ENCODE measurements around the gene SDK1. TPM values are rescaled to one million over a fixed set of nuclear protein-coding genes. Genes with fewer than 3 reads are reported as not detected.

The SDK1 gene
- total RNA-seq, 1 experiment from 2014 or later: 7.1 TPM

DNA sequence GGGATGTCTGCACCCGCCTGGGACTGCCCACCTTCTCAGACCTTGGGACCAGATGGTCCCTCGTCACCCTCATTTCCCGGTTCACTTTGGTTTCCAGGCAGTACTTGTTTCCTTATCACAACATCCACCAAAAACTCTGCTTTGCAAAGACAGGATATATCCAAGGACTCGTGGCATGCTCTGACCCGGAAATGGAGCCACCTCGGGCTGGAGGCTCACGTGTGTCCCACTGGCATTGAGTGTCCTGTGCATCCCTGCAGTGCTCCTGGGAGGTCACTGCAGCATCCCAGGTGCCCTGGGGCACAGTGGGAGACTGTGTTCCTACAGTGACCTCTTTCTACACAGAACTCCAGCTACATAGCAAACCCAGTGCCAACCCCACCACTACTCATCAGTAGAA, 769.2 kb downstream of the SDK1 start:
- CTCF ChIA-PET: no interaction called here
- Mint-ChIP-seq H3K27me3 (ENCODE audit: insufficient read depth, unreplicated experiment) (no peaks in the 10 kb centered on the region), H3K4me1 (ENCODE audit: low read depth, unreplicated experiment) (no peaks in the 10 kb centered on the region), H3K36me3 (ENCODE audit: insufficient read depth, unreplicated experiment) (no peaks in the 10 kb centered on the region), H3K27ac (ENCODE audit: unreplicated experiment) (no peak overlapping the region), H3K9me3 (ENCODE audit: unreplicated experiment) (no peaks in the 10 kb centered on the region), H3K4me3 (ENCODE audit: unreplicated experiment) (no peak overlapping the region)
- Histone ChIP-seq H3K4me1 (no peaks in the 10 kb centered on the region), H3K27me3 (replicated peaks; ENCODE audit: control insufficient read depth, insufficient read depth, low read length) (no peaks in the 10 kb centered on the region), H3K9me3 (no peaks in the 10 kb centered on the region), H3K36me3 (ENCODE audit: control insufficient read depth, insufficient read depth, low read length) (no peaks in the 10 kb centered on the region), H3K4me3 (ENCODE audit: low read depth, low read length) (no peak overlapping the region)
- POLR2A ChIA-PET: no interaction called here
- no peak for DNase-seq
- BruUV-seq (replicated peaks): no TSS peak
- intact Hi-C loops (cut with micrococcal nuclease; ENCODE audit: unreplicated experiment): no loop called here
- TF ChIP-seq, protein P1, sequence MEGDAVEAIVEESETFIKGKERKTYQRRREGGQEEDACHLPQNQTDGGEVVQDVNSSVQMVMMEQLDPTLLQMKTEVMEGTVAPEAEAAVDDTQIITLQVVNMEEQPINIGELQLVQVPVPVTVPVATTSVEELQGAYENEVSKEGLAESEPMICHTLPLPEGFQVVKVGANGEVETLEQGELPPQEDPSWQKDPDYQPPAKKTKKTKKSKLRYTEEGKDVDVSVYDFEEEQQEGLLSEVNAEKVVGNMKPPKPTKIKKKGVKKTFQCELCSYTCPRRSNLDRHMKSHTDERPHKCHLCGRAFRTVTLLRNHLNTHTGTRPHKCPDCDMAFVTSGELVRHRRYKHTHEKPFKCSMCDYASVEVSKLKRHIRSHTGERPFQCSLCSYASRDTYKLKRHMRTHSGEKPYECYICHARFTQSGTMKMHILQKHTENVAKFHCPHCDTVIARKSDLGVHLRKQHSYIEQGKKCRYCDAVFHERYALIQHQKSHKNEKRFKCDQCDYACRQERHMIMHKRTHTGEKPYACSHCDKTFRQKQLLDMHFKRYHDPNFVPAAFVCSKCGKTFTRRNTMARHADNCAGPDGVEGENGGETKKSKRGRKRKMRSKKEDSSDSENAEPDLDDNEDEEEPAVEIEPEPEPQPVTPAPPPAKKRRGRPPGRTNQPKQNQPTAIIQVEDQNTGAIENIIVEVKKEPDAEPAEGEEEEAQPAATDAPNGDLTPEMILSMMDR (IDR thresholded peaks at IDR 0.05; ENCODE audit: insufficient read depth in 1 of 2, low read depth in 1 of 2, low read length in 1 of 2, severe bottlenecking in 1 of 2, unreplicated experiment in 1 of 2): no peak

DNA sequence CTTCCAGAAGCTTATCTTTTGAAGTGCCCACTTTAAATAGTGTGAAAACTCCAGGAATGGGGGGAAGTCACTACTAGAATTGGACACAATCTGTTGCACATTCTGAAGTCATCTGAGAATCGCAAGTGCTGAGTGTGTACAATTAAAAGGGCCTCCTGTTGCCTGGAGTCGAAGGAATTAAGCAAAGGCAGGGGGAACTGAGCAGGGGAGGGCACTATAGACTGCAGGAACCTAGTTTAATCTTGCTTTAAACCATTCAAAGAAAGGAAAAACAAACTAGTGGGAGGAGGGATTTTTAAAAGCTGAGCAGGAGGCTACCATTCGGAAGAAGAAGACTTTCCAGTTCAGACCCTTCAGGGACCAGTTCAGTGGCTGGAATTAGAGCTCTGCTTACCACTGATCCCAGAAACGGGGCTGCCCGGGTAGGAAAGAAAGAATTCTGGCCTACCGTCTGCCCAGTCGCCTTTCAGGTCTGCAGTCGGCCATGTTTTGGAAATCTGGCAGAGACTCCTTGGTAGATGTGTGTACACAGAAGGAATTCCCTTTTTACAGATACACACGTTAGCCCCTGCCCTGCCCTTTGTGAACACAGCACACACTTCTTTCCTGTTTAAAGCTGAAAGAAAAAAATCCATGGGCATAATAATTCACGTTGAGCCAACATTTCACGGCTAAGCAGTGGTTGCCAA, 770.5 kb downstream of the SDK1 start:
- BruUV-seq (replicated peaks): no TSS peak
- CTCF ChIA-PET: no interaction called here
- Histone ChIP-seq H3K4me1 (no peaks in the 10 kb centered on the region), H3K27me3 (replicated peaks; ENCODE audit: control insufficient read depth, insufficient read depth, low read length) (no peaks in the 10 kb centered on the region), H3K4me3 (ENCODE audit: low read depth, low read length) (no peak overlapping the region), H3K36me3 (ENCODE audit: control insufficient read depth, insufficient read depth, low read length) (no peaks in the 10 kb centered on the region), H3K9me3 (no peaks in the 10 kb centered on the region)
- intact Hi-C loops (cut with micrococcal nuclease; ENCODE audit: unreplicated experiment): no loop called here
- POLR2A ChIA-PET: no interaction called here
- no peak for DNase-seq
- H3K4me1 Mint-ChIP-seq (ENCODE audit: low read depth, unreplicated experiment): no peaks in the 10 kb centered on the region
- H3K27me3 Mint-ChIP-seq (ENCODE audit: insufficient read depth, unreplicated experiment): no peaks in the 10 kb centered on the region
- H3K27ac Mint-ChIP-seq (ENCODE audit: unreplicated experiment): no peak overlapping the region
- TF ChIP-seq, protein P1 (IDR thresholded peaks at IDR 0.05; ENCODE audit: insufficient read depth in 1 of 2, low read depth in 1 of 2, low read length in 1 of 2, severe bottlenecking in 1 of 2, unreplicated experiment in 1 of 2): no peak
- no peak overlapping the region for H3K4me3 Mint-ChIP-seq (ENCODE audit: unreplicated experiment)
- H3K9me3 Mint-ChIP-seq (ENCODE audit: unreplicated experiment): no peaks in the 10 kb centered on the region
- no peaks in the 10 kb centered on the region for H3K36me3 Mint-ChIP-seq (ENCODE audit: insufficient read depth, unreplicated experiment)

DNA sequence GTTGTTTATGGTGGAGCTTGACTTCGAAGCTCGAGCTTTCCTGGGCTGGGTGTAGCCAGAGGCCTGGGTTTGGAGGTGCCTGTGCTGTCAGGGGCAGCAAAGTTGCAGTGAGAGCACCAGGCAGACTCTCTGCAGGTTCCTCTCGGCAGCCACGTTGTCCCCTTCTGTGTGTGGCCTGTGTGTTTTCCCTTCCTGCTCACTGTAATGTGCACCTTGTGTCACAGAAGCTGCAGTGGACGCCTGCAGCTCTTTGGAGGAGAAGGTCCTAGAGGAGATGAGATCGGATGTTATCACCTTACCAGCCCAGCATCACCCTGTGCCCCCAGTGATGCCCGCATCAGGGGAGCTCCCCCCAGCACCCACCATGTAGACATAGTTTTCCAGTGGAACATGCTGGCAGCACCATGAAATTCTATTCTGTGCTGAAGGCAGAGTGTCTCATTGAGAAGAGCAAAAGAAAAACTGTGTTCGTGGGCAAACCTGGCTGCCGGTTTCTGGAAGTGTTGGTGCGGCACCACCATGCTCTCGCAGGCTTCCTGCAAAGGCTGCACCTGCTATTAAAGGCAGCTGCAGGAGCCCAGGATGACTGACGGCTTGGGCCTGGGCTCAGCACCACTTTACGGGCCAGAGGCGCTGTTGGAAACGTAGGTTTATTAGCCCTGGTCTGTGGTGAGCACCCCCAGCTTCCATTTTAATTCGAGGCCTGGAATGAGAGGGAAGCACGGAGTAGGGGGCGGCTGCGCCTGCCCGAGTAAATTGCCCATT, 771.3 kb downstream of the SDK1 start:
- Mint-ChIP-seq H3K27ac (ENCODE audit: unreplicated experiment) (no peak overlapping the region), H3K9me3 (ENCODE audit: unreplicated experiment) (peaks cover 4% of the 10 kb centered on the region), H3K36me3 (ENCODE audit: insufficient read depth, unreplicated experiment) (no peaks in the 10 kb centered on the region), H3K4me3 (ENCODE audit: unreplicated experiment) (no peak overlapping the region), H3K4me1 (ENCODE audit: low read depth, unreplicated experiment) (no peaks in the 10 kb centered on the region), H3K27me3 (ENCODE audit: insufficient read depth, unreplicated experiment) (no peaks in the 10 kb centered on the region)
- no peak for DNase-seq
- Histone ChIP-seq H3K4me1 (no peaks in the 10 kb centered on the region), H3K9me3 (no peaks in the 10 kb centered on the region), H3K36me3 (ENCODE audit: control insufficient read depth, insufficient read depth, low read length) (no peaks in the 10 kb centered on the region), H3K4me3 (ENCODE audit: low read depth, low read length) (no peak overlapping the region), H3K27me3 (replicated peaks; ENCODE audit: control insufficient read depth, insufficient read depth, low read length) (no peaks in the 10 kb centered on the region)
- CTCF ChIA-PET: no interaction called here
- TF ChIP-seq, protein P1 (IDR thresholded peaks at IDR 0.05; ENCODE audit: insufficient read depth in 1 of 2, low read depth in 1 of 2, low read length in 1 of 2, severe bottlenecking in 1 of 2, unreplicated experiment in 1 of 2): no peak
- intact Hi-C loops (cut with micrococcal nuclease; ENCODE audit: unreplicated experiment): no loop called here
- no TSS peak for BruUV-seq (replicated peaks)
- POLR2A ChIA-PET: no interaction called here

All from Caco-2 (cell line).